PC-3 (cell line): Measurements from ENCODE around the gene HERPUD1. TPM values are rescaled to one million over a fixed set of nuclear protein-coding genes. Genes with fewer than 3 reads are reported as not detected.

Source experiments
- ATAC-seq: fragments of 200-7000 bp; cut with Tn5 transposase; 2 replicates; pipeline ENCODE4 v1.9.1; 2020; ENCODE audit warnings: mild to moderate bottlenecking, moderate library complexity
- BruUV-seq: library from RNA; stranded (reverse); fragments of 400-500 nt; replicated peaks from 2 replicates; lab custom pipeline; 2021; lab: Mats Ljungman, UMichigan
- CTCF ChIA-PET: fragments of 300-600 bp; sonication (Branson Sonifier 250); formaldehyde crosslinking; loops from one replicate; lab custom pipeline; 2022; ENCODE audit warnings: antibody characterized with exemption; lab: Charles Lee
- POLR2A ChIA-PET: fragments of 300-600 bp; sonication (Branson Sonifier 250); formaldehyde crosslinking; loops from one replicate; lab custom pipeline; 2022; ENCODE audit warnings: antibody characterized with exemption; ENCODE audit not compliant: unreplicated experiment; lab: Charles Lee
- DNase-seq: peaks from one replicate; pipeline ENCODE4 v3.0.0-alpha.2; 2015
- H2AFZ ChIP-seq: fragments of 300-600 bp; sonication (generic); 2 replicates; pipeline ENCODE4 v1.6.0; 2016; ENCODE audit warnings: antibody characterized with exemption, low read length
- H3F3A ChIP-seq: fragments of 300-600 bp; sonication (generic); one replicate; pipeline ENCODE4 v1.6.0; 2017; ENCODE audit warnings: antibody characterized with exemption, low read length, control low read depth, mild to moderate bottlenecking; ENCODE audit not compliant: unreplicated experiment
- H3K27ac ChIP-seq: fragments of 300-600 bp; sonication (generic); 2 replicates; pipeline ENCODE4 v1.5.1; 2016; ENCODE audit warnings: mild to moderate bottlenecking, low read length
- H3K27me3 ChIP-seq: fragments of 300-600 bp; sonication (generic); 2 replicates; pipeline ENCODE4 v1.6.1; 2016; ENCODE audit warnings: low read length, mixed read lengths
- H3K36me3 ChIP-seq: fragments of 300-600 bp; sonication (generic); 2 replicates; pipeline ENCODE4 v1.6.1; 2016; ENCODE audit warnings: low read depth, mixed run types, low read length, mixed read lengths
- H3K4me1 ChIP-seq: fragments of 300-600 bp; sonication (generic); 2 replicates; pipeline ENCODE4 v1.5.1; 2016; ENCODE audit warnings: low read length; ENCODE audit not compliant: insufficient read depth
- H3K4me2 ChIP-seq: fragments of 300-600 bp; sonication (generic); 2 replicates; pipeline ENCODE4 v1.6.0; 2016; ENCODE audit warnings: low read length
- H3K4me3 ChIP-seq: fragments of 300-600 bp; sonication (generic); 2 replicates; pipeline ENCODE4 v1.5.1; 2016; ENCODE audit warnings: mild to moderate bottlenecking, low read length, mixed read lengths
- H3K79me2 ChIP-seq: fragments of 300-600 bp; sonication (generic); 2 replicates; pipeline ENCODE4 v1.6.1; 2017; ENCODE audit warnings: low read length, mixed read lengths
- H3K9ac ChIP-seq: fragments of 300-600 bp; sonication (generic); 2 replicates; pipeline ENCODE4 v1.6.0; 2016; ENCODE audit warnings: mild to moderate bottlenecking, low read length
- H3K9me2 ChIP-seq: fragments of 300-600 bp; sonication (generic); replicated peaks from 2 replicates; pipeline ENCODE4 v1.6.1; 2016; ENCODE audit warnings: mixed run types, low read length, mixed read lengths
- H3K9me3 ChIP-seq: fragments of 300-600 bp; sonication (generic); 2 replicates; pipeline ENCODE4 v1.6.1; 2016; ENCODE audit warnings: low read length, mixed read lengths
- H4K20me1 ChIP-seq: fragments of 300-600 bp; sonication (generic); 2 replicates; pipeline ENCODE4 v1.6.1; 2016; ENCODE audit warnings: low read length, mixed read lengths
- CTCF ChIP-seq: fragments of 300-600 bp; sonication (generic); conservative IDR thresholded peaks from 2 replicates; pipeline ENCODE4 v1.5.1; 2017; ENCODE audit warnings: antibody characterized with exemption, low read depth, mild to moderate bottlenecking, low read length
- EZH2 ChIP-seq: fragments of 300-600 bp; sonication (generic); IDR thresholded peaks from one replicate; pipeline ENCODE4 v1.6.1; 2017; ENCODE audit warnings: antibody characterized with exemption, mild to moderate bottlenecking, low read length; ENCODE audit not compliant: unreplicated experiment
- EZH2phosphoT487 ChIP-seq: fragments of 300-600 bp; sonication (generic); IDR thresholded peaks from 2 replicates; pipeline ENCODE4 v1.6.1; 2018; ENCODE audit warnings: mild to moderate bottlenecking, antibody characterized with exemption, low read length, borderline replicate concordance
- intact Hi-C: fragments of 100-400 bp; cut with micrococcal nuclease; formaldehyde crosslinking; loops from 2 replicates; pipeline ENCODE4 v1.9.0; 2023
- total RNA-seq: library from RNA; depleted of rRNA; stranded (reverse); fragments of >200 nt; gene quantifications from 2 replicates; pipeline ENCODE4 v1.2.3, GENCODE V29; 2014

Gene HERPUD1
- total RNA-seq, 1 experiment from 2014 or later = 54.9 TPM

DNA sequence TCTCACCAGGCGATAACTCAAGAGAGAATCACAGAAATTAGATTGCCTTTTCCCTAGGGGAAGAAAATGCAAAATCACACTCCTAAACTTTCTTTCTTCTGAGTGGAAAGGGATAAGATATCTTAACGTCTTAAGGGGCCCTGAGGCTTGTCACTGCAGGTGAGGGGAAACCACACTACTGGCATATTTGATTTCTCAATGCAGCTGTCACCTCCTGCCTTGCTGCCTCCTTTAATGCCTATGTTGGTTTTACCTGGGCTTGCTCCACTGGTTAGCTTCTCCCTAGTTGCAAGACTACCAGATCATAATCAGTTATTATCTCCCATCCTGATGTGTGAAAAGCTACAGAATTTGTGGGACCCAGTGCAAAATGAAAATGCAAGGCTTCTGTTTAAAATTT, 4.5 kb upstream of the HERPUD1 start:
- CTCF ChIA-PET = no interaction called here
- no peak for TF ChIP-seq EZH2
- BruUV-seq = no TSS peak
- DNase-seq = no peak
- H3K36me3 ChIP-seq = no peaks in the 10 kb centered on the region
- H3K4me1 ChIP-seq = peaks cover 6% of the 10 kb centered on the region
- intact Hi-C loops = no loop called here
- no peaks in the 10 kb centered on the region for H3K9me2 ChIP-seq
- POLR2A ChIA-PET = no interaction called here
- peaks cover 5% of the 10 kb centered on the region for H3K79me2 ChIP-seq
- no peak overlapping the region for H3K9ac ChIP-seq
- H3F3A ChIP-seq = no peaks in the 10 kb centered on the region
- H3K27me3 ChIP-seq = no peaks in the 10 kb centered on the region
- H3K27ac ChIP-seq = no peak overlapping the region
- no peak overlapping the region for H3K4me3 ChIP-seq
- H4K20me1 ChIP-seq = 0 out of 2 replicates have a peak, but pooled peaks cover 1% of the 10 kb centered on the region
- no peak for ATAC-seq
- no peak overlapping the region for H2AFZ ChIP-seq
- H3K4me2 ChIP-seq = no peak overlapping the region
- H3K9me3 ChIP-seq = no peaks in the 10 kb centered on the region

GRCh38 chr16:56929639-56930038, 2.3 kb upstream of the HERPUD1 start:
- intact Hi-C loops = no loop called here
- BruUV-seq = no TSS peak
- peaks cover 27% of the 10 kb centered on the region for H3K79me2 ChIP-seq
- no peaks in the 10 kb centered on the region for H3F3A ChIP-seq
- H3K36me3 ChIP-seq = no peaks in the 10 kb centered on the region
- H3K4me3 ChIP-seq = no peak overlapping the region
- peaks cover 18% of the 10 kb centered on the region for H3K4me1 ChIP-seq
- ATAC-seq = no peak
- ChIA-PET CTCF (no interaction called here), POLR2A (no interaction called here)
- no peak overlapping the region for H3K4me2 ChIP-seq
- no peak overlapping the region for H3K27ac ChIP-seq
- no peak overlapping the region for H3K9ac ChIP-seq
- no peak overlapping the region for H2AFZ ChIP-seq
- no peak for DNase-seq
- no peaks in the 10 kb centered on the region for H3K9me2 ChIP-seq
- peaks cover 22% of the 10 kb centered on the region for H4K20me1 ChIP-seq
- H3K27me3 ChIP-seq = no peaks in the 10 kb centered on the region
- no peaks in the 10 kb centered on the region for H3K9me3 ChIP-seq
- TF ChIP-seq EZH2phosphoT487 = no peak
- no peak for TF ChIP-seq CTCF
- TF ChIP-seq EZH2 = no peak

DNA sequence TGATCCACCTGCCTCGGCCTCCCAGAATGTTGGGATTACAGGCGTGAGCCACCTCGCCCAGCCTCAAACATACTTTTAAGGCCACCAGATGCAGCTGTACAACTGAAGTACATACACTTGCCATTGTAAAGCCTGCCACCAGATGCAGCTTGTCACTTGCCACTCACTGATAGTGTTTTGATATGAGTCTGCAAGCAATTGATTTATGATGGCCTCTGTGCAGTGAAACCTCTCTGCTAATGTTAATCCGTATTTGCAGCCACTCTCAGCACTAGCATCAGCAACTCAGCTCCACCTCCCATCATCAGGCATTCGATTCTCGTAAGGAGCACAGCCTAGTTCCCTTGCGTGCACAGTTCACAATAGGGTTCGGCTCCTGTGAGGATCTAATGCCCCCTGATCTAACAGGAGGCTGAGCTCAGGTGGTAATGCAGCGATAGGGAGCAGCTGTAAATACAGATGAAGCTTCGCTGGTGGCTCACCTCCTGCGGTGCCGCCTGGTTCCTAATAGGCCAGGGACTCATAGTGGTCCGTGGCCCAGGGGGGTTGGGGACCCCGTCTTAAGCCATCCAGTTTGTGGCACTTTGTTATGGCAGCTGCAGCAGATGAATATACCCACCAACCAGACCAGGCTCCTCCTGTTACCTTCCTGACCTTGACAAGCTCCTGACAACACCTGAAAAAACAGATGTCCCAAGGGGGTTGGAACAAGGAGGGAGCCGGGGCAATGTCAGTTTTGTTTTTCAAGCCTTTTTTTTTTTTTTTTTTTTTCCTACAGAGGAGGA, 1.3 kb upstream of the HERPUD1 start:
- ChIA-PET CTCF (no interaction called here), POLR2A (no interaction called here)
- Histone ChIP-seq H3K4me2 (no peak overlapping the region), H4K20me1 (peaks cover 31% of the 10 kb centered on the region), H3K4me1 (peaks cover 18% of the 10 kb centered on the region), H3K36me3 (peaks cover 9% of the 10 kb centered on the region), H3K9ac (no peak overlapping the region), H3K27ac (no peak overlapping the region), H3F3A (no peaks in the 10 kb centered on the region), H3K79me2 (peaks cover 37% of the 10 kb centered on the region), H2AFZ (no peak overlapping the region), H3K9me2 (no peaks in the 10 kb centered on the region), H3K9me3 (no peaks in the 10 kb centered on the region), H3K27me3 (no peaks in the 10 kb centered on the region), H3K4me3 (no peak overlapping the region)
- intact Hi-C loops = no loop called here
- ATAC-seq (no peak), DNase-seq (no peak)
- BruUV-seq = no TSS peak
- no peak for TF ChIP-seq CTCF
- no peak for TF ChIP-seq EZH2
- no peak for TF ChIP-seq EZH2phosphoT487
